NB4 (cell line): Measurements from ENCODE around the gene UVRAG.
"Not testable (repeated sequence)": the region's sequence is repeated elsewhere in the genome, so short reads cannot be mapped to it uniquely, and the experiment has no call there.

Experiments used
- DNase-seq: peaks from one replicate; pipeline ENCODE4 v3.0.0; 2010; ENCODE audit warnings: low read depth
- H3K4me3 ChIP-seq: one replicate; pipeline ENCODE4 v1.5.1; 2011; ENCODE audit warnings: mild to moderate bottlenecking, low read depth, low read length, moderate library complexity
- CTCF ChIP-seq: IDR thresholded peaks from one replicate; pipeline ENCODE4 v1.5.1; 2012; ENCODE audit warnings: low read depth, low read length
- MAX ChIP-seq: IDR thresholded peaks from 2 replicates; pipeline ENCODE4 v1.6.1; 2011; ENCODE audit warnings: low read depth, low read length
- MYC ChIP-seq: IDR thresholded peaks from 2 replicates; pipeline ENCODE4 v1.6.1; 2011; ENCODE audit warnings: low read depth, low read length
- POLR2A ChIP-seq: IDR thresholded peaks from 2 replicates; pipeline ENCODE4 v1.6.1; 2011; ENCODE audit warnings: mild to moderate bottlenecking; ENCODE audit not compliant: insufficient read length; ENCODE audit errors: extremely low read depth

Gene UVRAG

GRCh38 chr11:75841739-75842138 lies 26.7 kb downstream of the UVRAG start:
- H3K4me3 ChIP-seq, result no peak overlapping the region
- TF ChIP-seq MAX, result no peak
- no peak for TF ChIP-seq CTCF
- no peak for TF ChIP-seq POLR2A
- TF ChIP-seq MYC, result no peak
- no peak for DNase-seq

GRCh38 chr11:75845324-75845723 lies 30.3 kb downstream of the UVRAG start:
- DNase-seq, result no peak
- no peak overlapping the region for H3K4me3 ChIP-seq
- no peak for TF ChIP-seq MAX
- no peak for TF ChIP-seq MYC
- TF ChIP-seq CTCF, result no peak
- no peak for TF ChIP-seq POLR2A

GRCh38 chr11:75849894-75850293 lies 34.9 kb downstream of the UVRAG start:
- H3K4me3 ChIP-seq, result no peak overlapping the region
- no peak for DNase-seq
- TF ChIP-seq MYC, result no peak
- no peak for TF ChIP-seq MAX
- TF ChIP-seq CTCF, result no peak
- TF ChIP-seq POLR2A, result no peak

- no peak overlapping the region for H3K4me3 ChIP-seq
- no peak for TF ChIP-seq MAX
- TF ChIP-seq MYC, result no peak
- no peak for TF ChIP-seq CTCF
- no peak for TF ChIP-seq POLR2A
- peak; percentile 38 for DNase-seq
Measured at GRCh38 chr11:75850787-75851186, 35.8 kb downstream of the UVRAG start.

- no peak overlapping the region for H3K4me3 ChIP-seq
- TF ChIP-seq POLR2A (no peak), MAX (no peak), MYC (no peak), CTCF (no peak)
- no peak for DNase-seq
Measured at GRCh38 chr11:75851203-75851602, 36.2 kb downstream of the UVRAG start.

- H3K4me3 ChIP-seq, result no peak overlapping the region
- TF ChIP-seq POLR2A, result no peak
- no peak for DNase-seq
Measured at GRCh38 chr11:75852406-75853017, 37.5 kb downstream of the UVRAG start.

- DNase-seq, H3K4me3 ChIP-seq: not testable (repeated sequence)
Measured at GRCh38 chr11:75853563-75853962, 38.6 kb downstream of the UVRAG start.
